HG03108 (cell line): ENCODE data around the gene SSBP1.
"Not testable (repeated sequence)": the region's sequence is repeated elsewhere in the genome, so short reads cannot be mapped to it uniquely, and the experiment has no call there.

Experiments used
- ATAC-seq: cut with Tn5 transposase; IDR thresholded peaks from one replicate; pipeline ENCODE4 v1.9.1; 2021; ENCODE audit warnings: moderate library complexity; ENCODE audit not compliant: unreplicated experiment

Gene SSBP1, protein sequence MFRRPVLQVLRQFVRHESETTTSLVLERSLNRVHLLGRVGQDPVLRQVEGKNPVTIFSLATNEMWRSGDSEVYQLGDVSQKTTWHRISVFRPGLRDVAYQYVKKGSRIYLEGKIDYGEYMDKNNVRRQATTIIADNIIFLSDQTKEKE

DNA sequence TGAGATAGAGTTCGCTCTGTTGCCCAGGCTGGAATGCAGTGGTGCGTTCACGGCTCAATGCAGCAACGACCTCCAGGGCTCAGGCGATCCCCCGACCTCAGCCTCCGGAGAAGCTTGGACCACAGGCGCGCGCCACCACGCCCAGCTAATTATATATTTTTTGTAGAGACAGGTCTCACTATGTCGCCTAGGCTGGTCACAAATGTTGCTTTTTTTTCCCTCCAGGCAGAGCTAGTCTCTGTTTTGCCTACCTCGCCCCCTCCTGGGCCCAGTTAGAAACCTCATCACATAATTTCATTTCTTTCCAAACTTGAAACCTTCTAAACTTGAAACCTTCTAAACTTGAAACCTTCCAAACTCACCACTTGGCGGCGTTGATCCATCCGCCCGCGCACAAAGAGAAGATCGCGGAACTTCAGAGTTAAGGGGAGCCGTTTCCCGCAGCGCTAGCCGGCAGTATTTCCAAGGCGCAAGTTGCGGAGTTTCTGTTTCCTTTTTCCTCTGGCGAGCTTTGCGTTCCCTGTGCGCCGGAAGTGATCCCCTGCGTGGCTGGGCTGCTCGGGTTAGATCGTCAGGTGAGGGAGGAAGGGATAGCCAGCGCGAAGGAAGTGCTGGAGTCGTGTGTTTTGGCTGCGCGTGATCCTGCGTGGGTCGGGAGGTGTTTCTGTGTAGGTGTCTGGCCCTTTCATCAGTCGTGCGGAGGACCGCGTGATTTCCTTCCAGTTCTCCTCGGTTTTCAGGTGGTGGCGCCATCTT, at the start of gene SSBP1:
SSBP1 (plus strand) TSS at position 523 of the 756 bp plus-strand sequence. CDS start 809 bp downstream, outside the sequence.
- ATAC-seq, result peak; percentile 92

DNA sequence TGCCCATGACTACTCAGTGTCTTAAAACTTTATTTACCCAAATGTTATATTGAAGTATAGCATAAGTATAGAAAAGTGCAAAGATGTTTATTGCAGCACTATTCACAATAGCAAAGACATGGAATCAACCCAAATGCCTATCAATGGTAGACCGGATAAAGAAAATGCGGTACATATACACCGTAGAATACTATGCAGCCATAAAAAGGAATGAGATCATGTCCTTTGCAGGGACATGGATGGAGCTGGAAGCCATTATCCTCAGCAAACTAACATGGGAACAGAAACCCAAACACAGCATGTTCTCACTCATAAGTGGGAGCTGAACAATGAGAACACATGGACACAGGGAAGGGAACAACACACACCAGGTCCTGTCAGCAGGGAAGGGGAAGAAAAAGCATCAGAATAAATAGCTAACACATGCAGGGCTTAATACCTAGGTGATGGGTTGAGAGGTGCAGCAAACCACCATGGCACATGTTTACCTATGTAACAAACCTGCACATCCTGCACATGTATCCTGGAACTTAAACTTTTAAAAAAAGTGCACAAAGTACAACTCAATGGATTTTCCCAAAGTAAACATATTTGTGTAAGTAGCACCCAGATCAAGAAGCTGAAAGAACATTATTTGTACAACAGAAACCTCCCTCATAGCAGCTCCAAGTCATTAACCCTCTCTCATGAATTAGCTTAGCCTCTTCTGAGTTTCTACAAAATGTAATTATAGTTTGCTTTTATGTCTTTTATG, 48.9 kb upstream of the SSBP1 start:
- not testable (repeated sequence) for ATAC-seq

DNA sequence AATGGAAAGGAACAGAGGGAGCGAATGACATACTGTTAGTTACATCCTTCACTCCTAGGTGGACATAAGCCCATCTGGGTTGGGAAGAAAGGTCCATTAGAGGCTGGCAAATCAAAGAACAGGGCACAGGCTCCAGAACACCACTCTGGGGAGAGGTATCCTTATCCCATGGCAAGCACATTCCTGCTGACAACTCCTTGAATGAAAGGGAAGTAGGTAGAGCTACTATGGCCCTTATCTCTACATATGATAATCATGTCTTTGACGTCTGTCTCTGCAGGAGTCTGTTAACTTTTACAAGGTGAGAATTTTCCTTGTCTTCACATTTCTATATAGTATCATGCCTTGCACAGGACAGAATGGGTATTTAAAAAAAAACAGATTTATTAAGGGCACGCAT, 46.6 kb upstream of the SSBP1 start:
- ATAC-seq, result no peak

DNA sequence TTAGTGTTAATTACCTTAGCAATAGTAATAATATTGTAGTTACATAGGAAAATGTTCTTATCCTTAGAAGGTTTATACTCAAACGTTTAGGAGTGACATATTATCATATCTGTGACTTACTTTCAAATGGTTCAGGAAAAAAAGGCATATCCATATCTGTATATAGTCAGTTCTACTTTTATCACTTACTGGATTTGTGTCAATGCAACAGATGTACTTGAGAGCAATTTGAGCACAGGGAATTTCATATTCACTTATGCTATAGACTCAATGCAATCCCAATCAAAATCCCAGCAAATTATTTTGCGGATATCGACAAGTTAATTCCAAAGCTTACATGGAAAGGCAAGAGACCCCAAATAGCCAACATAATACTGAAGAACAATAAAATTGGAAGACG, 46.2 kb upstream of the SSBP1 start:
- ATAC-seq, result no peak

DNA sequence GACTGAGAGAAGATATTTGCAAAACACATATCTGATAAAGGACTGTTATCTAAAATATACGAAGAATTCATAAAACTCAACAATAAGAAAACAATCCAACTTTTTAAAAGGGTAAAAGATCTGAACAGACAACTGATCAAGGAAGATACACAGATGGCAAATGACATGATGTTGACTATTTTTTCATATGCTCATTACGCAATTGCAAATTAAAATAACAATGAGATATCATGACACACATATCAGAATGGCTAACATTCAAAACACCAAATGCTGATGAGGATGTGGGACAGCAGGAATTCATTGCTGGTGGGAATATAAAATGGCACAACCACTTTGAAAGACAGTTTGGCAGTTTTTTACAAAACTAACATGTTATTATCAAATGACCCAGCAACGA, 45.1 kb upstream of the SSBP1 start:
- no peak for ATAC-seq

DNA sequence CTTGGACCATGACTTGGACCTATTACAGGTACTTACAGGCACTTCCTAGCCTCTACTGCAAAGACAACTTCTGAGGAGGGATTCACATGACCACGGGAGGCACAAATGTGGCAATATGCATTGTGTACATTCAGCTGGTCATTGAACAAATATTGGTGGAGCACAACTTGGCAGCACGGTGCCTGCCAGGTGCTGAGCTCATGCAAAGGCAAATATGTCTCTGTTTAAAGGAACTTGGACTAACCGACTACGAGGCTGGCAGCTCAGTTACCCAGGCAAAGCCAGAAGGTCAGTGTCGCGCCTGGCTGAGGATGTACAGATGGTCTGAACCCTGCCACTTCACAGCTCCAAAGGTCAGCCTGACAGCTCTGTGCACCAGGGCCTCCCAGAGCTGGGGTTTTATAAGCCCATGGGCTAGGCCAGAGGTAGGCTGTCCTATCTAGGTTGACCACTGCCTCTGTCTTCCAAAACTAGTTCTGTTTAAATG, 42.3 kb upstream of the SSBP1 start:
- ATAC-seq, result no peak

DNA sequence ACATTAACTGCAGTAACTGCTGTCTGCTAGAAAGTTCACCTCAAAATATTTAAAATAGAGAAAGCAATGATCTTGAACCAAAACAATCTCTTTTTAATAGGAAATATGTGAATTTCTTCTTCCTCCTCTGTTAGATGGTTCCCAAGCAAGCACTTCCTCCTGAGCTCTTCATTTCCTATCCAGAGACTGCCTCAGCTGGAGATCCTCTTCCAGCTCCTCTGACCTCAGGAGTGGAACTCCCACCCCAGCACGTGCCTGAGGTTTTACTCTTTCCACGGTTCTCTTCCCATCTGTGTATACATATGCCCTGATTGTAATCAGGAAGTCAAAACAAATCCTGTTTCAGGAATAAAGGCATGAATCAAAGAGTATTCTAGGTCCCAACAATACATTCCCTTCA, 41.8 kb upstream of the SSBP1 start:
- ATAC-seq, result no peak

DNA sequence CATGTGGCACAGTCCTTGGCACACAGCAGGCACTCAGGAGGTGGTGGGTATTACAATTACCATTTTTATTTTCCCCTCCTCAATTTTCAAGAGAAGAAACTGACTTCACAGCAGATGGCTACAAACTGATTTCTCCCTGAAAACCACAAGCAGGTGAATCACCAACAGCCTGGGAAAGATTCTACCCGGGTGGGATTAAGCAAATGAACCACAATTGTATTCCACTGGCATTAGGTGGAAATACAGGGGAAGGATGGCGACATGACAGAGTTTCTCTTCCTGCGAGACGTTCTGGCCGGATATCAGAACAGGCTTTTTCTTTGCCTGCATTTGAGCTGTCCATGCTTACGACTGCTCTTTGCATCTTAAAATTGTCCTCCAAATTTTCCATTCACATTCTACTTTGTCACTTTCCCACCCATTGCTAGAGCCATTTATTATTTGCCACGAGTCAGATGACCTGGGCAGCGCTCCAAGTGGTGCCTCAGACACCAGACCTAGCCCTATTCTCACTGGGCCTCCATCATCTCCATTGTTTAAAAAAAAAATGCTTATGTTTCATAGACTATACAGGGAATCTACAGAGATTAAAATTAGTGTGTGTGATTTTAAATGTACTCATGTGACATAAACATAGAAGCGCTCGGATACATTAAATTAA, 40.8 kb upstream of the SSBP1 start:
- ATAC-seq, result no peak

DNA sequence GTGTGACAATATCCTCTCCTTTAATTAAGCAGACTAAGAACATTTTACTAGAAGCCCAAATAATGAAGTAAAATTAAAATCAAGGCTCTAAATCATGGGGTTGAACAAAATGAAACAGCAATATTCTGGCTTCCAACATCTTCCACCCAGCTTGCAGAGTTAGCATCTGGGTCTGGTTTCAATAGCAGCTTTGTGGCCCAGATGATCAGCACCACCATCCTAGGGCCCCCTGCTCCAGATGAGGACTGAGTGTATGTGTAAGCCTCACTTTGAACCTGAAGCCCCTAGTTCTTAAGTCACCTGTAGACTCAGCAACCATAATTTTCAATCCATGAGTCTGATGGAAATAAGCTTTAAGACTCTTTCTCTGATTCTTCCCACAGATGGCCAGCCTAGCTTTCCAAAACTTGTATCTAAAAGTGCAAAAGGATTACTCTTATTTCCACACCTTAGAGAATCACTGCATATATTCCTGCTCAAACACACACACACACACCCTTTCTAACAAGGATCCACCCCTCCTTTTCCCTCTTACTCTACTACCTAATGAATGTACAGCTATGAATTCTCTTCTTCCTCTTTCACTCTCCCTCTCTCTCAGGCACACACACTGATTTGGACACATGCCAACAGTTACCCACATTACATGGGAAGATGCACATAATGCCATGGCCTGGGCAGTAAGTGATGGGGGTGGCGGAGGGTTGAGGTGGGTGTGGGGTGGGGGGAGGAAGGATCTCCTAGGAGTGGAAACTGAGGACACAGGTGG, 39.7 kb upstream of the SSBP1 start:
- no peak for ATAC-seq

DNA sequence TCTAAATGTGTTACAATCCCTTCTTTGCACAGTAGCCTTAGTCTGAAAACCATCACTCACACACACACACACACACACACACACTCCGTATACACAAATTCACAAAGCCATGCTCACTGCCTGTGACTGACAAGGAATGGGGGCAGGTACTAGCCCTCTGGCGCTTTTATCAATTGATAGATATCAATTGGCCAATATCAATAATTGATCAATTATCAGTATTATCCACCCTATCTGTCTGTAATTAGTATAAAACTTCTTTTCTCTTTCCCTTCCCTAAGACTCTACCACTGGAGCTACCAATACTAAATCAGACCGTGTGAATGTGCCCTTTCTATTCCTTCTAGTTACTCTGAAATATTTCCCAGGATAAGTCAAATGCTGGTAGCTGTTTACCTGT, 38.3 kb upstream of the SSBP1 start:
- ATAC-seq, result no peak

DNA sequence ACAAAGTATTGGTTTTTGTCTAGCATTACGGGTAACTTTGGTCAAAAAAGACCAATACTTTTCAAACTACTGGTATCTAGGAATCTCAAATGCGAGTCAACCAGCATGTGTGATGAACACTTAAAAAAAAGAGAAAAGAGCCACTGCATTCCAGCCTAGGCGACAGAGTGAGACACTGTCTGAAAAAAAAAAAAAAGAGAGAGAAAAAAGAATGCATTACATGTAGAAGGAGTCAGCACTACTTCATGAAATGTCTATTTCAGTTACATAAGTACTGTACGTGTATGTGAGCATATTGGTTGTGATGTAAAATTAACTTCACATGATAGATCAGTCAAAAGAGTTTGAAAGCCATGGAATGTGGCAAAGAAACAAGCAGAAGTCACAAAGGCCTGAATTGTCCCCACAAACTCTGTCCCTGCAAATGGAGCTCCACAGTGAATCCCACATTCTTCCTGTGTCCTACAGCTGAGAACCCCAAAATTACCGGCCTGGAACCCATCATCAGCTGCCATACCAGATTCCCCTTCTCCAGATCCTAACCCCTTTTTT, 37.8 kb upstream of the SSBP1 start:
- no peak for ATAC-seq

DNA sequence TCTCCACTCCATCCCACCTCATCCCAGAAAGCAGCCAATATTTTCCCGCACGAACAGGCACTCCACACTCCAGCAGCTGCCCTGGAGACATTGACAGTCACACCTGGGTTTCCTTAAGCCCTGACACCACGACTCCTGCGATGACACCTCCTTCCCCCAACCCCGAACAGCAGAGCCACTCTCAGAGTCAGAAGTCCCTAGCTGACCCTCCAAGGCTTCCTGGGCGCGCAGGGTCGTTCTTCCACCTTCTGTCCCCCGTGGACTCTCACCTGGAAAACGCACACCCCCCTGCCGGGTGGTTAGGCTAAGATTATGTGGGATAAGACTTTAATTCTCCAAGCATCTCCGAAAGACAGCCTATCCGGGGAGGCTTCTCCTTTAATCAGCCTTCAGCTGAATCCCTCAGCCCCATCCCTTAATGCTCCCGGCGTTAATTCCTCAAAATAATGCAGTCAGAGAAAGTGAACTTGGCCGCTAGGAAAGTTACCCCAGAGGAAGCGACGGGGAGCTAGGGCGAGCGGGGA, 37.2 kb upstream of the SSBP1 start:
- no peak for ATAC-seq

DNA sequence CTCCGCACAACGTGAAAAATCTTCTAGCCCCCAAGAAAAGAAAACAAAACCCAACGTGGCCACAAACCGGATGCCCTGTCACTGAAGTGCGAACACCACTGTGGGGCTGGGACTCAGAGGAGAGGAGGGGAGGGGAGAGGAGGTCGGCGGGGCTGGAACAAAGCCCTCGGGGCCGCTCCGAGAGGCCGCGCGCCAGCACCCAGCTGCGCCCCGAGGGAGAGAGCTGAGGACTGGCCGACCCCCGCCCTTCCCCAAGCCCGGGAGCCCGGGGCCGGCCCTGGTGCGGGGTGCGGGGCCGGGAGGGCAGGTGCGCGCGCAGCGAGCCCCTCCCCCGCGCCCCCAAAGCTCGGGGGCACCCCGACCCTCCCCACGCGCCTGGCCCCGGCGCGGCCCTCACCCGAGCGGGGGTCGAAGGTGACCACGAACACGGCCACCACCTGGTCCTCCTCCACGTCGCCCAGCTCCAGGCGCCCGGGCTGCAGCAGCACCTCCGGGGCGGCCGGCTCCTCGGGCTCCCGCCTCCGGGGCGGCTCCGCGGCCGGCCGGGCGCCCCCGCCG, 36.6 kb upstream of the SSBP1 start:
- peak; percentile 75 for ATAC-seq

DNA sequence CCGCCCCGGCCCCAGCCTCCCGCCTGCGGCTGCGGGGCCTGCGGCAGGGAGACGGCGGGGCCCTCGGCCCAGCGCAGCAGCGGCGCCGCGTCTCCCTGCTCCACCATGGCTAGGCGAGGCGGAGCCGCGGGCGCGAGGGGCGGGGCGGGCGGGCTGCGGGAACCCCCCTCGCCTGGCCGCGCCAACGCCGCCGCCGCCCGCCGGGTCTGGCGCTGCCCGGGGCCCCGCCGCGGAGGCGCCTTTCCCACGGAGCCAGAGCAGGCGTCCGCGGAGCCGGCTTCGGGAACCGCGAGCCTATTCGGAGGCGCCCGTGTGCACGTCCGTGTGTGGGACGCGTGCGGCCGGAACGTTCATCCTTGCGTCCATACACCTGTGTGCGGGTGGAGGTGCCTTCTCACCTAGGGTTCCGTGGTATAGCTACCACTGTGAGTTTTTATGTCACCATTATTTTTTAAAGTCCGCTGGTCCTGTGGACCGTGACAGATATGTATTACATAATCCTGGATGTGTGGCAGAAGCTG, 36.1 kb upstream of the SSBP1 start, which contains the start of gene DENND11:
DENND11 (minus strand) TSS at position 120 of the 521 bp plus-strand sequence; CDS start at position 107, 13 bp downstream.
- peak; percentile 71 for ATAC-seq

DNA sequence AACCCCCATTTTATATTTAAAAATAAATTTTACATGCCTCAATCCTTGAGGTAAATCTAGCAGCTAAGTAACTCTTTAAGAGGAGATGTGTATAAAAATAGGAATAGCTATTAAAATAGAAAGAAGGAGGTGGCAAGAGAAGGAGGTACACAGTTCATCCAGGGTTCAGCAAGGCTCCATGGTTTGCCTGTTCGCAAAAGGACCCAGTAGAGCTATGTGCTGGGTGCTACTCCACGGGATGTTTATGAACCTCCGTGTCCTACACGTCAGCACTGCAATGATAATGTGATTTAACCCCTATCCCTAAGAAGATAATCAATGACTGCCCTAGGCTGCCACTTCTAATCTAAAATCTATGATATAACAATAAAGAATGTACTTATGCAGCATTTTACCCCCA, 35.3 kb upstream of the SSBP1 start:
- no peak for ATAC-seq

DNA sequence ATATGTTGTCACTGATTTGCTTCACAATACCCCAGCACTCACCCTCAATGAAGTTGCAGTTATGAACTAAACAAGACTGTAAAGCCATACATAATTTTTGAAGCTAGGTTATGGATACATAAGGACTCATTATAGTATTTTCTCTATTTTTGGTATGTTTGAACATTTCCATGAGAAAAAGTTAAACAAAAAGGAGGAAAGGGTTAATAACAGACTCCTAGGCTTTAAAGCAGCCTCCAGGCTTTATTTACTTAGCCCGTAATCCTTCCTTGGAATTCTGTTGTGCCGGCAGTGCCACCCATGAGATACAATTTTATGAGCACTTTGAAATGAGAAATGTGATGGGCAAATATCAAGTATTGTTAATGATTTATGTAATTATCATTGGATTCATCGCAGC, 34.0 kb upstream of the SSBP1 start:
- ATAC-seq, result no peak

DNA sequence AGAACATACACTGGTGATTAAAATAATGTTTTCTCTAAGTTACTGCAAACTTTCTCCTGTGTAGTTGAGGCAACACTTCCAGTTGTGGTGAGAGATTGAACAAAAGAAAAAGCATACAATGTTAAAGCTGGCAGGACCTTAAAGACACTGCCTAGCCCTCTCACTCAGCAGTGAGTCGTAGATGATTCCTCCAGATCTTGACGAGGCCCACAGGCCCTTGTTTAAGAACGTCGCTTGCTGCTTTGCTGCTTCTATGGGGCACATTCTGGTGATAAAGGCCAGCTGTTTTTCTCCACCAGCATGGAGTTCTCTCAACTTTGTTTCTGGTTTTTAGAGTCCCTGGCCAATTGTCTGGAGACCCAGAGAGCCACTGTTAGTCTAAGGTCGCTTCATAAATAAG, 33.4 kb upstream of the SSBP1 start:
- ATAC-seq, result no peak

DNA sequence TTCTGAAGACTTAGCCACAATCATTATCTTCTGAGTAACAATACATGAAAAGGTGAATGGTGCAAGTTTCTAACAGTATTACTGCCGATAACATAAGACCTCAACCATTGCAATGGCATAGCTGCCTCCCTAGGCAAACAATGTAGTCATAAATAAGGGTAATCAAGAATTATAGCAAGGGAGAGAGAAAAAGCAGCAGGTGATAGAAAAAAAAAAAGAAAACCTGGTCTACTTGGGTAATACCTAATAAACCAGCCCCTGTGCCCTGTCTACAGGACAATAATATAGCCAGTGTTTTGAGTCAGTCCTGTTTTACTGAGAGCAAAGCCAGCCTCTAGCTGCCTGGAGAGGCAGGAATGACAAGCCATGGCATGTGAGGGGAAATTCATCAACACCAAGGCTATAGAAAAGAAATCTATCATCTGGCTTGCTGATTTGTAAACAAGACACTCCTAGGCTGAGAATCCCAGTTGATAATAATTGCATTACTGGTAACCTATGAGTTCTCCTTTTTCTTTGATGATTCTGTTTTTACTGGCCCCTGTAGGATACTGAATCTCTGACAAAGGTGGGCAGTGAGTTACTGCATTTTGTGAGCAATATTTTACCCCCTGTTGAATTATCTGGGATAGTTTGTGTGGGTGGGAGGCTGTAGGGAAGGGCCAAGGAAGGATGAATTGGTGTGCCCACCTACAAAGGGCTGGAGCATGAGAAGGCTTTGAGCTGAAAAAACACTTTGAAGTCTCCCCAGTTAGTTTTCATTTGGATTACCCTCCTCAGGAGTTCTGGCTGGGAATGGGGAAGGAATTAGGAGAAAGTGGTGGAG, 31.7 kb upstream of the SSBP1 start:
- no peak for ATAC-seq

DNA sequence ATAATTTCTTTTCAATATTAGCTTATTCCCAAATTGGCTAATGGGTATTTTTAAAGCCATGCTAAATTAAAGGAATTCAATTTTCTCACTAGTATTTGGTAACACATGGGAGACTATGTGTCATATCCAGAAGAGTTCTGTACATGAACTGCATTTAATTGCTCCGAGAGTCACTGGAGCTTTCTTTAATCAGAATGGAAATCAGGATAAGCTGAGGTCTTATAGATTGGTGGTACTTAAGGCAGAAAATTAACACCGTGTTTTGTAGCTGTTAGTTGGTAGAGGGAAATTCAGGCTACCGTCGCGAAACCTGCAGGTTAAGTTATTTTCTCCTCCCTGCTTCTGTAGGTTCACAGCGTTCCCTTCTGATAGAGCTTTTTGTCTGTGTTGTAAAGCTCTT, 29.8 kb upstream of the SSBP1 start, which contains the start of gene WEE2:
WEE2 (plus strand) TSS at position 3 of the 400 bp plus-strand sequence. CDS start 406 bp downstream, outside the sequence.
- ATAC-seq, result no peak
